PC-9 (cell line): ENCODE measurements around the gene SSX4B. TPM values are rescaled to one million over a fixed set of nuclear protein-coding genes. Genes with fewer than 3 reads are reported as not detected.
"Not testable (repeated sequence)": the region's sequence is repeated elsewhere in the genome, so short reads cannot be mapped to it uniquely, and the experiment has no call there.

Experiments used
- BruUV-seq: library from RNA; stranded (reverse); fragments of 400-500 nt; replicated peaks from 2 replicates; lab custom pipeline; 2021; lab: Mats Ljungman, UMichigan
- CTCF ChIA-PET: fragments of 300-600 bp; sonication (Branson Sonifier 250); formaldehyde crosslinking; loops from one replicate; lab custom pipeline; 2022; ENCODE audit warnings: antibody characterized with exemption; lab: Charles Lee
- POLR2A ChIA-PET: fragments of 300-600 bp; sonication (Branson Sonifier 250); formaldehyde crosslinking; loops from one replicate; lab custom pipeline; 2022; ENCODE audit warnings: antibody characterized with exemption; ENCODE audit not compliant: unreplicated experiment; lab: Charles Lee
- DNase-seq, 2 experiments: peaks; one replicate each; pipeline versions ENCODE4 v3.0.0 to v3.0.0-alpha.2; 2015 to 2022; ENCODE audit warnings: mixed read lengths in 1 of 2
- H2AFZ ChIP-seq: fragments of 200-600 bp; sonication (generic); 2 replicates; pipeline ENCODE4 v1.8.1; 2017; ENCODE audit warnings: antibody characterized with exemption
- H3F3A ChIP-seq: fragments of 200-600 bp; sonication (generic); 2 replicates; pipeline ENCODE4 v1.8.1; 2017; ENCODE audit warnings: antibody characterized with exemption, mild to moderate bottlenecking, low read depth; ENCODE audit not compliant: insufficient read depth
- H3K27ac ChIP-seq: fragments of 200-600 bp; sonication (generic); 2 replicates; pipeline ENCODE4 v1.6.1; 2016; ENCODE audit warnings: mixed run types
- H3K27me3 ChIP-seq: fragments of 200-600 bp; sonication (generic); 2 replicates; pipeline ENCODE4 v1.6.1; 2016; ENCODE audit warnings: low read depth, mixed run types; ENCODE audit not compliant: insufficient read depth
- H3K36me3 ChIP-seq: fragments of 200-600 bp; sonication (generic); 2 replicates; pipeline ENCODE4 v1.6.1; 2016; ENCODE audit warnings: low read depth, mixed run types
- H3K4me1 ChIP-seq: fragments of 200-600 bp; sonication (generic); replicated peaks from 2 replicates; pipeline ENCODE4 v1.6.1; 2016; ENCODE audit warnings: mixed run types; ENCODE audit not compliant: insufficient read depth
- H3K4me2 ChIP-seq: fragments of 200-600 bp; sonication (generic); 2 replicates; pipeline ENCODE4 v1.6.1; 2017; ENCODE audit warnings: mixed run types
- H3K4me3 ChIP-seq: fragments of 200-600 bp; sonication (generic); 2 replicates; pipeline ENCODE4 v1.6.1; 2016; ENCODE audit warnings: mixed run types
- H3K79me2 ChIP-seq: fragments of 200-600 bp; sonication (generic); 2 replicates; pipeline ENCODE4 v1.6.1; 2017; ENCODE audit warnings: low read depth, mixed run types
- H3K9me2 ChIP-seq: fragments of 200-600 bp; sonication (generic); 2 replicates; pipeline ENCODE4 v1.8.1; 2017; ENCODE audit warnings: mild to moderate bottlenecking; ENCODE audit not compliant: insufficient read depth
- H3K9me3 ChIP-seq: fragments of 200-600 bp; sonication (generic); 2 replicates; pipeline ENCODE4 v1.8.1; 2016; ENCODE audit warnings: low read depth; ENCODE audit not compliant: insufficient read depth
- H4K20me1 ChIP-seq: fragments of 200-600 bp; sonication (generic); 2 replicates; pipeline ENCODE4 v1.8.1; 2017; ENCODE audit not compliant: insufficient read depth
- CTCF ChIP-seq: fragments of 200-600 bp; sonication (generic); conservative IDR thresholded peaks from 2 replicates; pipeline ENCODE4 v1.6.1; 2017; ENCODE audit warnings: mixed run types, antibody characterized with exemption, mild to moderate bottlenecking, moderate library complexity
- EZH2 ChIP-seq: fragments of 200-600 bp; sonication (generic); IDR thresholded peaks from 2 replicates; pipeline ENCODE4 v1.8.0; 2017; ENCODE audit warnings: antibody characterized with exemption, low read depth
- intact Hi-C: fragments of 100-400 bp; cut with micrococcal nuclease; formaldehyde crosslinking; loops from one replicate; pipeline ENCODE4 v1.10.0; 2022; ENCODE audit not compliant: unreplicated experiment
- total RNA-seq: library from RNA; stranded (reverse); gene quantifications from 2 replicates; pipeline ENCODE4 v1.2.3, GENCODE V29; 2021

The SSX4B gene
- total RNA-seq, 1 experiment from 2014 or later, result not detected

- no peak overlapping the region for H3K4me3 ChIP-seq
- CTCF ChIA-PET, result no interaction called here
- H3K4me1 ChIP-seq, result no peaks in the 10 kb centered on the region
- H3K9me2 ChIP-seq, result no peaks in the 10 kb centered on the region
- BruUV-seq, result no TSS peak
- H4K20me1 ChIP-seq, result no peaks in the 10 kb centered on the region
- H2AFZ ChIP-seq, result no peak overlapping the region
- no peak for TF ChIP-seq EZH2
- TF ChIP-seq CTCF, result no peak
- H3K27ac ChIP-seq, result no peak overlapping the region
- H3K36me3 ChIP-seq, result no peaks in the 10 kb centered on the region
- no peak overlapping the region for H3K4me2 ChIP-seq
- H3F3A ChIP-seq, result no peaks in the 10 kb centered on the region
- intact Hi-C loops, result no loop called here
- no peaks in the 10 kb centered on the region for H3K79me2 ChIP-seq
- no peaks in the 10 kb centered on the region for H3K27me3 ChIP-seq
- no peak for DNase-seq
- POLR2A ChIA-PET, result no interaction called here
- H3K9me3 ChIP-seq, result no peaks in the 10 kb centered on the region
Observed at GRCh38 chrX:48450076-48450475, 38.3 kb upstream of the SSX4B start.

- DNase-seq, H3K4me3 ChIP-seq, H3K36me3 ChIP-seq, intact Hi-C loops, H3K9me2 ChIP-seq, H3K79me2 ChIP-seq, H3K27ac ChIP-seq, H3F3A ChIP-seq, H2AFZ ChIP-seq, H3K9me3 ChIP-seq, H4K20me1 ChIP-seq, H3K27me3 ChIP-seq, BruUV-seq, POLR2A ChIA-PET, H3K4me1 ChIP-seq, CTCF ChIA-PET, H3K4me2 ChIP-seq: not testable (repeated sequence)
Observed at GRCh38 chrX:48447201-48447600, 35.4 kb upstream of the SSX4B start.

GRCh38 chrX:48433713-48434112 is 22.0 kb upstream of the SSX4B start:
- BruUV-seq, intact Hi-C loops, H3K9me2 ChIP-seq, H3K9me3 ChIP-seq, H3K27ac ChIP-seq, H3K79me2 ChIP-seq, CTCF ChIA-PET, H3K27me3 ChIP-seq, H4K20me1 ChIP-seq, H3K36me3 ChIP-seq, H3F3A ChIP-seq, H3K4me1 ChIP-seq, POLR2A ChIA-PET: not testable (repeated sequence)
- Histone ChIP-seq H3K4me3 (peak overlapping the region; percentile 42; the same call in 1 of the 2 replicates), H3K4me2 (peak overlapping the region; percentile 71), H2AFZ (peak overlapping the region; percentile 55; the same call in 1 of the 2 replicates)
- DNase-seq, result peak in 1 of 2 experiments; percentile 19

GRCh38 chrX:48430166-48430565 is 18.4 kb upstream of the SSX4B start:
- BruUV-seq, H3K4me3 ChIP-seq, H3K4me2 ChIP-seq, H4K20me1 ChIP-seq, H3K27ac ChIP-seq, H3K9me2 ChIP-seq, H3K4me1 ChIP-seq, H3K36me3 ChIP-seq, H2AFZ ChIP-seq, H3F3A ChIP-seq, H3K27me3 ChIP-seq, intact Hi-C loops, H3K79me2 ChIP-seq, POLR2A ChIA-PET, CTCF ChIA-PET, H3K9me3 ChIP-seq, DNase-seq: not testable (repeated sequence)

- intact Hi-C loops, H3K4me2 ChIP-seq, H3K9me2 ChIP-seq, DNase-seq, H3K27me3 ChIP-seq, H4K20me1 ChIP-seq, H3K9me3 ChIP-seq, CTCF ChIA-PET, H3K79me2 ChIP-seq, H3K36me3 ChIP-seq, BruUV-seq, H3K27ac ChIP-seq, H3F3A ChIP-seq, H3K4me3 ChIP-seq, H2AFZ ChIP-seq, H3K4me1 ChIP-seq, POLR2A ChIA-PET: not testable (repeated sequence)
Observed at GRCh38 chrX:48429606-48430005, 17.8 kb upstream of the SSX4B start.

- POLR2A ChIA-PET, H2AFZ ChIP-seq, H3K4me3 ChIP-seq, H3K36me3 ChIP-seq, H4K20me1 ChIP-seq, H3F3A ChIP-seq, H3K27ac ChIP-seq, H3K79me2 ChIP-seq, H3K27me3 ChIP-seq, H3K4me2 ChIP-seq, CTCF ChIA-PET, intact Hi-C loops, H3K9me2 ChIP-seq, DNase-seq, H3K4me1 ChIP-seq, BruUV-seq, H3K9me3 ChIP-seq: not testable (repeated sequence)
Observed at GRCh38 chrX:48427027-48427716, 15.4 kb upstream of the SSX4B start.
